ENCODE data around the gene MOB2. TPM values are rescaled to one million over a fixed set of nuclear protein-coding genes. Genes with fewer than 3 reads are reported as not detected.

Gene MOB2
- total RNA-seq, 2 experiments from 2014 or later, result 13.2 to 14.0 TPM

DNA sequence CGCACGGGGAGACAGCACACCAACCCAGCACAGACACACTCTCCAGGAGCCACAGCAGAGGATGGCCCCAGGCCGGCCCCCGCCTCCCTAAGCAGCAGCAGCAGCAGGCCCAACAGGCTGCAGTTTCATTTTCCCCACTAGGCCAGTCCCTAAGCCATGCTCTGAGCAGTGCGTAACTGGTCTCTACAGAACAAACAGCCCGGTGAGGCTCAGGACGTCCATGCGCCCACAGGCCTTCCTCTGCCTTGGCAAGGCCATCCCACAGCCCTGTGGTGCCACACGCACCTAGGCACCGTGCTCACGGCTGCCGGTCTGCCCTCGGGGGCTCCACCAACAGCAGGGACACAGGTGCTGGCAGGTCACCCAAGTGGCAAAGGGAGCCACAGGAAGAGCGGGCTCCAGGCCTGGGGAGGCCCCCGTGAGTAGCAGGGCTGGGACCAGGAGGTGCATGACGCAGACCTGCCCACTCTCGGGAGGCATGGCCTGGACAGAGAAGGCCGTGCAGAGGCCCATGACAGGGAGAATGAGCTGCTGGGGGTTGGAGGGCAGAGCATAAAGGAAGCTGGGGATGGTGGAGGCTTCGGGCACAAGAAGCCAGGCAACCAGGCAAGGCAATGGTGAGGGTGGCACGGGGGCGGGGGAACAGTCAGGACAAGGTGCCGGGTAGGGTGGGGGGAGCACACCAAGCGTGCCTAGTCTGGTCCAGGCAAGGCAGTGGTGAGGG lies 1.4 kb upstream of the MOB2 start:
- DNase-seq (no peak), ATAC-seq (no peak)
- TF ChIP-seq CTCF (IDR thresholded peaks at IDR 0.05), result no peak
- H3K4me3 Mint-ChIP-seq, result no peak overlapping the region
- no peaks in the 10 kb centered on the region for H3K9me3 Mint-ChIP-seq
- peaks cover 40% of the 10 kb centered on the region for H3K4me1 Mint-ChIP-seq (ENCODE audit: low read depth)
- CTCF ChIA-PET, result interaction anchor here (0.7 kb wide), 1 partner anchor 28 kb away, joined by 3 read pairs; no protein-coding TSS in a partner anchor
- no peaks in the 10 kb centered on the region for H3K27me3 Mint-ChIP-seq
- no peak overlapping the region for H3K27ac Mint-ChIP-seq
- H3K36me3 Mint-ChIP-seq (ENCODE audit: low read depth), result no peaks in the 10 kb centered on the region
- intact Hi-C loops (cut with micrococcal nuclease), result no loop called here
- POLR2A ChIA-PET, result interaction anchor here (0.6 kb wide), 1 partner anchor 19 kb away, joined by 3 read pairs; no protein-coding TSS in a partner anchor

DNA sequence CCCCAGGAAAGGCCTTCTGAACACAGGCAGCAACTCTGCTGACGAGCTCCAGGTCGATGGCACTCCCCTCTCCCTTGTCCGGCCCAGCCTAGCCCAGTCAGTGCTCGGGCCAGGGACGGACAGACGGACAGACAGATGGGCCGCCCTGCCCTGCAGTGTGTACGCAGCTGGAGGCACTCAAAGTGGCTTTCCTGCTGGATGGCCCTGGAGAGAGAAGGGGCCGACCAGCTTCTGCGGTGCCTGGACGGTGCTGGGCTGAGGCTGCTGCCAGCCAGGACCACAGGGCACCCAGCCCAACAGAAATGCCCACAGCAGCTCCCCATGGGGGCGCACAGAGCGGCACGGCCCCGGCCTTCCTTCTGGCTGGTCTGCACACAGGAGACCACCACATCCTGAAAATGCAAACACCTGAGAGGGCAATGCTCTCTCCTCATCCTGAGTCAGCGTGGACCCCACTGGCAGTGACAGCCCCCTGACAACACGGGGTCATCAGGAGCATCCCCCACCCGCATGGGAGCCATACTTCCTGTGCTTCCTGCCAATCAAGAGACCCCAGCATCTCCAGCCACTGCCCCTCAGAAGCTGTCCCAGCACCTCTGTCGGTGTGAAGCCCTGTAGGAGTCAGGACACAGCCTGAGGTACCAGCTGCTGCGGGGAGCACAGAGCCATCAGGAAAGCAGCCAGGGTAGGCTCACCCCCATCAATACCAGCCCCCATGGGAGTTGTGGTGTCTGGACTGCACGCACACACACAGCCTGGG lies 692 bp upstream of the MOB2 start:
- DNase-seq, result no peak
- ATAC-seq, result no peak
- Mint-ChIP-seq H3K27ac (no peak overlapping the region), H3K27me3 (no peaks in the 10 kb centered on the region), H3K4me1 (ENCODE audit: low read depth) (peaks cover 34% of the 10 kb centered on the region), H3K4me3 (no peak overlapping the region), H3K36me3 (ENCODE audit: low read depth) (no peaks in the 10 kb centered on the region), H3K9me3 (no peaks in the 10 kb centered on the region)
- ChIA-PET CTCF (no interaction called here), POLR2A (no interaction called here)
- TF ChIP-seq CTCF (IDR thresholded peaks at IDR 0.05), result no peak
- intact Hi-C loops (cut with micrococcal nuclease), result no loop called here

GRCh38 chr11:1485504-1485885 lies 1.1 kb downstream of the MOB2 start:
- intact Hi-C loops (cut with micrococcal nuclease), result no loop called here
- Mint-ChIP-seq H3K36me3 (ENCODE audit: low read depth) (no peaks in the 10 kb centered on the region), H3K9me3 (no peaks in the 10 kb centered on the region), H3K4me1 (ENCODE audit: low read depth) (peaks cover 32% of the 10 kb centered on the region), H3K27ac (no peak overlapping the region), H3K4me3 (no peak overlapping the region), H3K27me3 (no peaks in the 10 kb centered on the region)
- ATAC-seq, result no peak
- CTCF ChIA-PET, result interaction anchor here (1.6 kb wide), 1 partner anchor 29 kb away, joined by 4 read pairs; no protein-coding TSS in a partner anchor
- no peak for TF ChIP-seq CTCF (IDR thresholded peaks at IDR 0.05)
- POLR2A ChIA-PET, result no interaction called here
- no peak for DNase-seq

GRCh38 chr11:1484695-1485503 lies 1.7 kb downstream of the MOB2 start:
- intact Hi-C loops (cut with micrococcal nuclease), result no loop called here
- DNase-seq (no peak), ATAC-seq (no peak)
- Mint-ChIP-seq H3K4me3 (no peak overlapping the region), H3K27ac (peak overlapping the region; percentile 6), H3K9me3 (no peaks in the 10 kb centered on the region), H3K36me3 (ENCODE audit: low read depth) (no peaks in the 10 kb centered on the region), H3K4me1 (ENCODE audit: low read depth) (peaks cover 32% of the 10 kb centered on the region), H3K27me3 (no peaks in the 10 kb centered on the region)
- no peak for TF ChIP-seq CTCF (IDR thresholded peaks at IDR 0.05)
- CTCF ChIA-PET, result interaction anchor here (1.6 kb wide), 1 partner anchor 30 kb away, joined by 4 read pairs; no protein-coding TSS in a partner anchor
- POLR2A ChIA-PET, result no interaction called here
